NCI-H774 (cell line): Measurements from ENCODE around the gene SBNO1.

ENCODE experiments used
- DNase-seq: peaks from one replicate; lab custom pipeline; 2025; lab: John Stamatoyannopoulos, UW

The SBNO1 gene

GRCh38 chr12:123270214-123271000, 94.2 kb downstream of the SBNO1 start:
- DNase-seq: no peak

DNA sequence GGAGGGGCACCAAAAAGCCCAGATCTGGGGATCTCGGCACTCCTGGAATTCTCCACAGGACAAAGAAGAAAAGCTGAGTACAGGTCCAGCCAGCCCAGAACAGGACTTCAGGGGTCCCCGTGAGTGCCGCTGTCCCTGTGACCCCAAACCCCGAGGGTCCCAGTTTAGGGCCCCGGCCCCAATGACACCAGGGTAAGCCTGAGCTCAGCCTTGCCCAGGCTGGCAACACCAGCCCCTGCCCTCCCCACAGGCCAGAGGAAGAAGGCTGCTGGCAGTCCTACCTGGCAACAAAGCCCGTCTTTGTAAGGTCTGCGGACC, 94.8 kb downstream of the SBNO1 start:
- DNase-seq: no peak

GRCh38 chr12:123269395-123269892, 95.2 kb downstream of the SBNO1 start:
- no peak for DNase-seq

DNA sequence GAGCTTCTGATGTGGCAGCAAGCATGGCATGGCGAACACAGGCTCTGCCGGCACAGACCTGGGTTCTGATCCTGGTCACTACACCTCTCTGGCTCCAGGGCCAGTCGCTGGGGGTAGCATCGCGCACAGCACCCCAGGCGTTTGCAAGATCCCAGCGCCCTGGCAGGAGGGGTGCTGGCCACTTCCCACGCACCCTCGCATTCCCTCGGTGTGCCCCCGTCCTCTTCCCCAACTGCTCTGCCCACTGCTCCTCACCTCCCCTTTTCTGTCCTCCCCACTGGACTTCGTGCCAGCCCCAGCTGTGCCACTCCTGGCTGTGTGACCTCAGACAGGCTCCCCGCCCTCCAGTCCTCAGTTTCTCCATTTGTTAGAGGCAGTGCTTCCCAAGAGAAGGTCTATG, 95.8 kb downstream of the SBNO1 start:
- no peak for DNase-seq

DNA sequence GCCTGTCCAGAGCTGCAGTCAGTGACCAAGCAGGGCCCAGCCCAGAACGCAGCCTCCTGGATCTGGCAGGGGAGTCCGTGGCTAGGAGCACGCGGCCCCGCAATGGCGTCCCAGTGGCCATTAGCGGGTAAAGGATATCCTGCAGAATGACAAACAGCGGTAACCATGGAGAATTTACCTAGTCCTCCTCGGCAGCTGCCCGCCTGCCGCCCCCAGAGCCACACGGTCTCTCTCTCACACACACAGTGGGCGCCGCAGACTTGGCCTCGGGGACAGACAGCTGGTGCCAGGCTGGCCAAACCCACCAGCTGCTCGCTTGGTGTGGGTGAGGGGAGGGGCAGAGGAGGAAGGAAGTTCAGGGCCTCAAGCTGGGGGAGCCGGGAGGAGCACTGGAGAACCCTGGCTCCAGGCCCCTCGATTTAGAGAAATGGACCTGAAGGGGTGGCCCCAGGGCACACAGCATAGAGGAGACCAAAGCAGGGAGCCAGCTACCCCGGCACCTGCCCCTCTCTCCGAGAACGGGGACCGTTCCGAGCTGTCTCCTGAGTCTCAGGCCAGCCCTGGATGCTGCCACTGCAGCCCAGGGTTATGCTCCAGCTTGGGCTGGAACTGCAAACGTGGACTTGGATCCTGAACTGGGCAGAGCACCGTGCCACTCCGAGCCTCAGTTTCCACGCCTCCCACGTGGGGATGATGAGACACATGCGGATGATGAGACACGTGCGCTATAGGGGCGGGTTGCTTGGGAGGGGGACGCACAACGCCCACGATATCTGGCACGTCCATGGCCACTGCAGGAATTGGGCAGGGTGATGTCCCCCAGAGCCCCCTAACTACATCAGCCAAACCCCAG, 96.4 kb downstream of the SBNO1 start:
- DNase-seq: no peak

DNA sequence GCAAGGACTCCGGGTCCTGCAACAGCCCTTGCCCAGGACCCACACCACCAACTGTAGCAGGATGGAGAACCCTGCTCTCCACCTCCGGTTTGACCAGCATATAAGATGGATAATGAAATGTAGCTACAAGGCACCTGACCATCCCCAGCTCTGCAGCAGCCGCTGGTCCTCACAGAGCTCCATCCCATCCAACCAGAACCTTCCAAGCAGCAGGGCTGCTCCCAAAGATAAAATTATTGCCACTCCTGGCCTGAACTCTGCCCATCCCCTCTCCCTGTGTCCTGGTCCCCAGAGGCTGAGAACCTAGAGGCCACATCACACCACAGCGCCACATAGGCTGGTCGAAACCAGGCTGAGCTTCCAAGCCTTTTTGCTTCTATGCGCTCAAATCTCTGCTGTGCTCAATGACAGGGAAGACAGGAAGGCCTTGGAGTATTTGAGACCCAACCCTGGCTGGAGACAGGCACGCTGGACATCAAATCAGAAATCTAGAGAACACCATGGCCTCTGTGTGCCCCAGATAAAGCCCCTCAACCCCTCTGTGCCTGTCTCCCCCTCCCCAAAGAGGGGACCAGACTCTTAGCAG, 97.2 kb downstream of the SBNO1 start:
- DNase-seq: no peak

- DNase-seq: no peak
These were observed 97.9 kb downstream of the SBNO1 start for GRCh38 chr12:123266679-123267277.

- DNase-seq: no peak
These were observed 98.6 kb downstream of the SBNO1 start for GRCh38 chr12:123265851-123266678.

GRCh38 chr12:123264642-123265041, 100.0 kb downstream of the SBNO1 start:
- no peak for DNase-seq

GRCh38 chr12:123263196-123263817, 101.3 kb downstream of the SBNO1 start:
- no peak for DNase-seq

DNA sequence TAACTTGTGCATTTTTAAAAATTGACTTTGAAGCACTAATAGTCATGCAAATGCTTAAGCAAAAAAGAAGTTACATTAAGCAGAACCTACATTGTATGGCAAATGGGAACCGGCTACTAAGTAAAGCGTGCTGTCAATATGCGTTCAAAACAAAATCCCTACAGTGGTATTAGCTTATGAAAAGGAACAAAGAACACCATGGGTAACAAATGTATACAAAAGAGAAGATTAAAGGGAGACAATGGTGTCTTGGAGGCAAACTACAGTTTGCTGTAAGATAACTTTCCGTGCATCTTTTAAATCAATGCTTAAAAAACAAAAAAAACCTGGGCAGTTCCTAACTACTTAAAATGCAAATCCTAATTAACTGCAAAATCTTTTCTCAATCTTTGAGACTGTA, 103.5 kb downstream of the SBNO1 start:
- no peak for DNase-seq

DNA sequence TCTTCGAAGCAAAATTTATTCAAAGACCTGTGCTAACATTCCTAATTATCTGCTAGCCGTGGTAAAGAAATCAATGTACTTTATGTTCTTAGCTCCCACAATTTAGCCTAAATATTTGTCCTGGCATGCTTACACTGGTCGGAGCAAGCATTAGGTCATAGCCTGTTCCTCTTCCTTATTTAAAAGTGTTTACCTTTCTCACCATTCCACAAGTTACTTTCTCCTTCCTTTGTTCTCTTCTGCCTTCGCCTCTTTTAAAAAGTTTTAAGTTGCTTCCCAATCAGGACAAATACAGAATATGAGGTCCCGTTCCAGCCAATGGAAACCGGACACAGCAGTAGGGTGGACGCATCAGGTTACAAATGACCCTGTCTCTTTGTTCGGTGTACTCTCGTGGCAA, 104.6 kb downstream of the SBNO1 start:
- no peak for DNase-seq

GRCh38 chr12:123258593-123258992, 106.1 kb downstream of the SBNO1 start:
- no peak for DNase-seq

- DNase-seq: no peak
These were observed 109.7 kb downstream of the SBNO1 start for GRCh38 chr12:123254853-123255446.

DNA sequence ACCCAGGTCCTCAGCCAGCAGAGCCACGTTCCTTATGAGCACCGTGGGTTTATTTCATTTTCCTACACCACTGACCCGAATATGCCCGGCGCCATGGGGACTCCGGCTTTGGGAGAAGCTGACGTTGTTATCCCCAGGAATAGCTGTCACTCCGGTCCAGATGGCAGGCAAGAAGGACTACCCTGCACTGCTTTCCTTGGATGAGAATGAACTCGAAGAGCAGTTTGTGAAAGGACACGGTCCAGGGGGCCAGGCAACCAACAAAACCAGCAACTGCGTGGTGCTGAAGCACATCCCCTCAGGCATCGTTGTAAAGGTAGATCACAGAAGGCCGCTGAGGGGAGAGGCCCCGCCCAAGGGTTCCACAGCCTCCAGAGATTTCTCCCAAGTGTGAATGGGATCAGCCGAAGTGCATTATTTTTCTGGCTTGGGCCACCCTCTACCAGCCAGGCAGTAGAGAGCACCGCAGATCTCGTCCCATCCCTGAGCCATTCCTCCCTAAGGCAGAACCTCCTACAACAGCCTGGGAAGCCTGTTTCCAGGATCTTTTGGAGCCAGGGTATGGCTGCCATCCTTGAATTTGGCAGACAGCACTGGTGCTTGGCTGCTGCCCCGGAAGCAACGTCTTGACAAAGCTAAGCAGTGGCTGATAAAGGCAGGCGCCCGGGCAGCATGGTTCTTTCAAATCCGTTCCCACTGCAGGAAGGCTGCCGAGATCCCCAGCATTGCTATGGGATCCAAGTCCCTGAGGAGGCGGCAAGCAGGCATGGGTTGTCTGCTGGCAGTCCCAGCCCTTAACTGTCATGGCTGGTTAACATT, 110.8 kb downstream of the SBNO1 start:
- DNase-seq: no peak

DNA sequence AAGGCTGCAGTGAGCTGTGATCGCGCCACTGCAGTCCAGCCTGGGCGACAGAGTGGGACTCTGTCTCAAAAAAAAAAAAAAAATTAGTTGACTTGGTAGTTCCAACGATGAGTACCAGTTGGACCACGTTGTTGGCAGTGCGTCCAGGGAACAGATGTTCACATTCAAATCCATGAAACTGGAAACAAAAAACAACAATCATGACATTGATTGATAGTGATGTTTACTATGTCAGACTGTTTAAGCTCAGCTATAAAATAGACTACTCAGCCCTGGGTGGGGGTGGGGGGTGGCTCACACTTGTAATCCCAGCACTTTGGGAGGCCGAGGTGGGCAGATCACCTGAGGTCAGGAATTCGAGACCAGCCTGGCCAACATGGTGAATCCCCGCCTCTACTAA, 112.3 kb downstream of the SBNO1 start:
- peak; percentile 41 for DNase-seq

DNA sequence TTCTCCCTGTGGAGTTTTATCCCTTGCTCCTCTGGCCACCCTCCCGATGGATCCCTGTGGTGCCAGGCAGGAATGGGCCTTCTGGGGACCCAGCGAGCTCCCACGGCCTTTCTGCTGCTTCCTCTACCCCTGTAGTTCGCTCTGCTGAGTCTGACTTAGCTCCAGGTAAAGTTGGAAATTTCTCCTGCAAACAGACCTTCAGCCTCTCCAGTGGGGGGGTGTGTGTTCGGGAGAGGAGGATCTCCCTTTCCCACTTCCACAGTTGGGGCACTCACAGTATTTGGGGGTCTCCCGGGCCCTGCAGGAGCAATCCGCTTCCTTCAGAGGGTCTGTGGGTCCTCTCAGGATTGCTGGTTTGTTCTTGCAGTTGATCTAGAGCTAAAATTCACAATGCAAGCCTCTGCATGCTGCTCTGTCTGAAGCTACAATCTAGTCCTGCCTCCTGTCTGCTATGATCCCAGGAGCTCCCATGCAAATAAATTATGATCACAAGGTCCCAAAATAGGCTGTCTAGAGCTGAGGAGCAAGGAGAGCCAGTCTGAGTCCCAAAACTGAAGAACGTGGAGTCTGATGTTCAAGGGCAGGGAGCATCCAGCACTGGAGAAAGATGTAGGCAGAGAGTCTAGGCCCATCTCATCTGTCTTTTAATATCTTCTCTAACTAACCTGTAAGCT, 113.1 kb downstream of the SBNO1 start:
- no peak for DNase-seq

GRCh38 chr12:123250471-123251383, 113.9 kb downstream of the SBNO1 start:
- peak; percentile 33 for DNase-seq
